Hematopoietic multipotent progenitor cell treated with erythropoietin and hydrocortisone succinate and interleukin-3 and kit ligand, for 15 days (in vitro differentiated cells): Measurements from ENCODE around the gene PBX1.

Source experiments
- DNase-seq: peaks from one replicate; pipeline ENCODE4 v3.0.0-alpha.2; 2015; ENCODE audit warnings: low spot score

Gene PBX1

DNA sequence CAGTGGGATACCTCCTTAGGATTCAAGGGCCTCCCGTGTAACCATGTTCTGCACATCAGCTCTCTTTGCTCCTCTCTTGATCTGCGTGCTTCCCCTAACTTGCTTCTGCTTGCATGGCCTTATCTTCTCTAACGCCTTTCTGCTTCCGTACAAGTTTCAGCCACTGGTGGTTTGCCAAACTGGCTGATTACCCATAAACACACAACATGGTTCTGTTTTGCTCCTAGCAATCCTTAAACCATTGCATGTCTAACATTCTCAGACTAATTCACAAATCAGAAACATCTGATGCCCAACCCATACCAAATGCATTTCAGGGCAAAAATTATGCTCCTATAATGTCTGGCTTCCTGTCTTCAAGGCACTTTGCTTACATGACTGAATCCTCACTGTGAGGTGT, 166.4 kb downstream of the PBX1 start:
- DNase-seq: no peak

DNA sequence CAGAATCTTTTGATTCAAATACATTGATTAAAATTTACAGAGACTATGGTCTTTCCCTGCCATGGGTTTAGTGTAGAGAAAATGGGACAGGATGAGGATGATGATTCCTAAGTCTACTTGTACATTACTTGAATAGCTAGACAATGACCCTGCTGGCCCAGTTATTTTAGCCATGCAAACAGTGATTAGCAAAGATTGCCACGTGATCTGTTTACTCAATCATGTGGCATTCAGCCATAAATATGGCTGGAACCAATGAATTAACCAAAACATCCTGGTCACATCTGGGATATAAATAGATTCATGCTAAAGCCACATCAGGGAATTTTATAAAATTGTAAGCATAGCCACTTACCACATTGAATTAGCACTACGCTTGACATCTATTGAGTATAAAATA, 167.3 kb downstream of the PBX1 start:
- no peak for DNase-seq

DNA sequence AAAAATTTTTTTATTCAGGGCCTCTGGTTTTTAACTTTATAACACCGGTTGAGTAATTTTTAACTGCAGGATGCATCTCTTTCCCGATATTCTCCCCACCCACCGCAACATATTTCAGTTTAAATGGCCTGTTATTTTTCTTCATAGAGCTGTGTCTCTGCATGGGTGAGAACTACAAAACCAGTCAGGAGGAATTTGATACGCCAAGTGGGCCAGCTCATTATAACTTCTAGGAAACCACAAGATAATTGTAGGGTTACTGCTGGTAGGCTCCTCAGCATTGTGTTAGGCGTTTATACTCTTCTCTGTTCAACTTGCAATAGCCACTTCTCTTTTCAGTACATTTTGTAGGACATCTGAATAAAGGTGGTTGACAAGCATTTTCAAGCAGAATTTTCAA, 169.7 kb downstream of the PBX1 start:
- no peak for DNase-seq

DNA sequence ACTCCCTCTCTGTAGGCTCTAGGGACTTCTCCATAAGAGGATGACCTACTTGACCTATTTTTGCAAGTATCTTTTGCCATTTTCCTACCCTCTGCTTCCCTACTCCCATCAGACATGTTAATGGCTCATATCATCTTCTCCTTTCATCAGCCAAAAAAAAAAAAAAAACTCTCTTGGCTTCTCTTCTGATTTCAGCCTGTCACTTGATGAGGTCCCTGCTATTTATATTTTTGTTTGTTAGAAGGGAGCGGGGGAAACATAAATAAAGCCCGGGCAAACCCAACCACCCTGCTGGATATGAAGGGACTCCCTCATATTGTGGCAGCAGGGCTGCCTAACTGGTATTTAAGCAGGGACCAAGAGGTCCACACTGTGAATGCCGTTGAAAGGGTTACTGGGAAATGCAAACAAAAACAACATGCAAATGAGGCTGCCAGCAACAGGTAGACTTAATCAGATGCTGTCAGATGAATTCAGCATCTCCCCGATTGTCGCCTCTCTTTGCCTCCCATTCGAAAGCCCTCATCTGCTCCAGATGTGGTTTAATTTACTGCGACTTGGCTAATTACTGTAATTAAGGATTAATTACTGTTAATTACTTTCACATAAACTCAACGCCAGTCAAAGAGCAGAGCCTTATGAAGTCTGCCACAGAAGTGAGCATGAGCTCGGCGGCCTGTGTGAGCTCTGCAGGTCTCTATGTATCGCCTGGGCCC, 172.3 kb downstream of the PBX1 start:
- no peak for DNase-seq

DNA sequence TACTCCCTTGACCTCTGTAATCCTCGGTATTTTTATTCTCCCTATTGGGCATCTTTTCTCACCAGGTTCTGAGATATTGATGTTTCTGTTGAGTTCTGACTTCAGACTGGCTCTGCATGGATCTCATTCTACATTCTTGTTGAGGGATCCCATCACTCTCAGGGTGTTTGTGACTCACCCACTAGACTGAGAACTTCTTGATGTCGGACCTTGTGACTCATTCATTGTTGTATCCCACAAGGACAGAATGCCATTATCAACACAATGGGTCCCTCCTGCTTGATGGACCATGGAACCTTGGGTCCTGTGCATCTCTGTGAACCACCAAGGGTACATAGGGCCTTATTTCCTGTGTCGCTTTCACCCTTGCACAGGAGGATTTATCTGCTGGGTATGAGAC, 174.1 kb downstream of the PBX1 start:
- DNase-seq: no peak

DNA sequence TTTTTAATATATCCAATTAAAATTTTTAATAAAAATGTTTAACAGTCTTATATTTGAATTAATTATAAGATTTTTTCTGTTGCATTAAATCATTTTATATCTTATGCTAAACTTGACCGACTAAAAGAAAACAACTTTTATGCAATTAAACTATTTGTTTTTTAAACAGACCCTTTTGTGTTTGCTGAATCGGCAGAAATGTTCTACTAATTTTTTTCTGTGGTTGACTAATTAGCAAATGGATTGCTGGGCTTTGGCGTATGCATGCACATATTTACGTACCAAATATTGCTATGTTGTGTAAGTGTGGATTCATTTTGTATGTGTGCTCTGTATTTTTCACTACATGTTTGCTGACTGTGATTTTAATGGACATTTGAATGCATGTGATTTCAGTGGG, 174.8 kb downstream of the PBX1 start:
- DNase-seq: no peak

DNA sequence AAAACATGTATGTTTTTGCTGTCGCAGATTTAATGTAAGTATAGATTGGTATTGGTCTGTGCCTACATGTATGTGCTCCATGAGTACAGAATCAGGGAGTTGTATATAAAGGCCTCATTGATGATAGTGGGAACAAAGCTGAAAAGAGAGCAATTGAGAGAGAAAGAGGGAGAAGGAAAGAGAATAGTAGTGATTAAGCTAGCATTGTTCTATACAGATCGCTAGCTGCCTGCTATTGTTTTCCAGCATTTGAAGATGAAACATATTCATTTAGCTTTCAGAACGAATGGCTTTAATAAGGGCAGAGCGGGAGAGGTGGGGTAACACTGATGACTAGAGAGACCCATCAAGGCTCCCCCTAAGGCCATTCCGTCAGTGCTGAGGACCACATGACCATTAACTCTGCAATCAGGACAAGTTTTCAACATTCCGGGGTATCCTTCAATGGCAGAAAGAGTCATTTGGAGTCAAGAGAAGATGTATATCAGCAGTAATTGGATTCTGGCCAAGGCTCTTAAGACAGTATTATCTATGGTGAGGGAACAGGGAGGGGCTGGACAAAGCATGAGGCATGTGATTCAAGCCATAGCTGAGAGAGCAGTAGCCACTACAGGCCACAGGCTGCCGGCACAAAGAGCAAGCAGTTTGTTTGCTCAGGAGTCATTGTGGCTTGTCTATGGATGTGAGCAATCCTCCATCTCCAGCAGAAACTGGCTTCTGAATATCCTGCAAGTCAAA, 176.5 kb downstream of the PBX1 start:
- DNase-seq: no peak

DNA sequence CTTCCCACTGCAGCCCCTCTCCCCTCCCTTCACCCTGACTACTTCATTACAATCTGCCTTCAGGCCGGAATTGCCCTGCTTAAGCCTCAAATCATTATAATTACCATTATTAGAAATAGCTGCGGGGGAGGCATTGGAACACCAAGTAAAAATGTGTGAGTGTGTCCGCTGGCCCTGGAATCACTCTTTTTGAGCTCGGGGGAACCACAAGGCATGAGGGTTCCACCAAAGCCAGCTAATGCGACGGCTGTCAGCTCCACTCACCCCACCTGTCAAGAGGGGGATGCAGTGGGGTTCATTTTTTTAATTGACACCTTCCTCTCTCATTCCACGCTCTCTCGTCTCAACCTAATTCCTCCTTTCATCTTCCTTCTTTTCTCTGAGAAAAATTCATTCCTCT, 177.2 kb downstream of the PBX1 start:
- DNase-seq: no peak

DNA sequence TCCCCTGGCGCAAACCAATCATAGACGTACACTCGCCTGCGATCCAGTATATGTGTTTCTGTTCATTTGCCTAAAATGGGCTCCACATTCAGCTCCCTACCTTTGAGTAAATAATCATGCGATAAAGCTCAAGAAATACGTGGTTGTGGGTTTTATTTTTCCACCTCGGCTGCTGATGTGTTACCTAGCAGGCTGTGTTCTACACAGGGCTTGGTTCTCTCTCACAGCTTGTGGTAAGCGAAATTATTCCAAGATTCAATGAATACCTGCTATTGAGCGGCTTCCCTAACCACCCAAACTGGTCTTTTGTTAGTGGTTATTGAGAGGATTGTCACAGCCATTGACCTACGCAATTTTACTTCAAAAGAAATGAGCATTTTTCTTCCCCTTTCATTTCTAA, 180.2 kb downstream of the PBX1 start:
- DNase-seq: no peak

DNA sequence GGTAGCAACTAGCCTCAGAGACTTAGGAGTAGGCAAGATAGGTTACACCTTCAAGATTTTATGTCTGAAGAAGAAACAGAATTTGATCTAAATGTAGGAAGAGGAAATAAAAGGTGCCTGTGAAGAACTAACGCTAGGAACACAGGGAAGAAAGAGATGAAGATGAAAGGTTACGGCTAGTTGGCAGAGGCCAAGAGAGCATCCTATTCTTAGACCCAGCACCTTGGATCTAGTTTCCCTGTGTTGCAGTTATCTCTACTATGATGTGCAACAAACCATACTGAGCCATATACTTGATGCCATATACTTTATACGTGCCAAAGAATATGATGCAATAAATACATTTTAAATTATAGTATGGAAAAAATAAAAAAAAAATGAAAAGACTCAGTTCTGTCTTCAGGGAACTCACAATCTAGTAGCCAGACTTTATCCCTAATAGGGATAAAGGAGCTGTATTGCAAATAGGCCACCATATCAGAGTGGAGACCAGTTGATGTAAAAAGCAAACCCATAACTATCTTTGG, 181.1 kb downstream of the PBX1 start:
- no peak for DNase-seq

DNA sequence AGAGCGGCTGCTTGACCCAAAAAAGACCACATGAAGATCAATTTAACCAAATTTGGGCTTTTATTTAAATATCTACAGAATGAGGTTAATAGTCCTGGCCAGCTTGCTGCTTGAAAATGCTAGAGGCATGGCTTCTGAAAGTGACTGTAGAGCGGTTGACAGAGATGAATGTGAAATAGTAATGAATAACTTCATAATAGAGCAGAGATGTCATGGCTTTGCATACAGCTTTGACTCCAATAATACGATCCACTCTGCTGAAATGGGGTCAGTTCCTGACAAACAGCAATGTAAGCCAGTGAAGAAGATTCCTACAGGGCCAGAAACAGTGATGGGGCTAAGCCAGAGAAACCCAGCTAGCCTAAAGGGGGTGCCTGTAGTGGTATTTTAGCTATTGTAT, 183.8 kb downstream of the PBX1 start:
- DNase-seq: no peak

DNA sequence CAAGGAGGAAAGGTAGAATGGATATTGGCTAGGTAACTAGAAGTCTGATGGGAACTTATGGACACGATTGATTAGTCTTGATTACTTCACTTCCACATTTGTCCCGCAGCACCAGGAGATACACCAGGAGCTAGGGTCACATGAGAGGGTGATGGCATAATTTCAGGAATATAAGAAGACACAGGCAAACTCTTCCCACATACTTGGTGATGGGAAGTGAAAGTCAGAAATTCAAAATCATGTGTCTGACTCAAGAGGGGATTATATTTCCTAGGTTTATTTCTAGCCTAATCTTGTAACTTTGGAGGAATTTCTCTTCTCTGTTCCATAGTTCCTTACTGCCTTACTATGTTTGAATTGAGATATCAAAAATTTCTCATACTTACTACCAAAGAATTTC, 185.0 kb downstream of the PBX1 start:
- no peak for DNase-seq

DNA sequence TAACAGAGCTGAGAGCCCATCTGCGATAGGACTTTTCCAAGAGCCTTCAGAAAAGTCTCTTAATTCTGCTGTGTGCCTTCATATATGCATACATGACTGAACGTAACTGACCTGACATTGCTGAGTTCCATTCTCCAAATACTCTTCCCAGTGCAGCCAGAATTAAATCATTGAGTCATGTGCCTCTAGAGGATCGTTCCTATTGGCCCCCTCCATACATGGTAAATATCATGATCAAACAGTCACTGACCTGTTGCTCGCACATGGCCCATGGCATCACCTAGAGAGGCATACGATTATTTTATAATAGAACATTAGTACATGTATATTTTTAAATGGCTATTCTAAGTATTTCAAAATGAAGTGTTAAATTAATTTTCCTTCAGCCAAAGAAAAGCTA, 186.8 kb downstream of the PBX1 start:
- DNase-seq: no peak

DNA sequence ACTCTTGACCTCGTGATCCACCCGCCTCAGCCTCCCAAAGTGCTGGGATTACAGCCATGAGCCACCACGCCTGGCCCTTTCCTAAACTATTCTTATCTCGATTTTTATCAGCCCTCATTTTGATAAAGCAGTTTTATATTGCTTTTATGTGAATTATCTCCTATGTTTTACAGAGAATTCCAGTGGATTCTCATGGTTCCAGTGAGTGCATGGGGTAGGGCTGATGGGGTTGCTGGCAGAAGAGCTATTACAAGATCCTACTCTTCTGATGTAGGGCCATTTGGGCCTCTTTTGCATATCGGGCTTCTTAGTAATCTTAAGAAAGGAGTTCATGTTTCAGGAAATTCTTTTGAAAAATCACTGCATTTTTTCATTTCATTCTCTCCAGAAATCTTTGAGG, 187.6 kb downstream of the PBX1 start:
- DNase-seq: no peak

DNA sequence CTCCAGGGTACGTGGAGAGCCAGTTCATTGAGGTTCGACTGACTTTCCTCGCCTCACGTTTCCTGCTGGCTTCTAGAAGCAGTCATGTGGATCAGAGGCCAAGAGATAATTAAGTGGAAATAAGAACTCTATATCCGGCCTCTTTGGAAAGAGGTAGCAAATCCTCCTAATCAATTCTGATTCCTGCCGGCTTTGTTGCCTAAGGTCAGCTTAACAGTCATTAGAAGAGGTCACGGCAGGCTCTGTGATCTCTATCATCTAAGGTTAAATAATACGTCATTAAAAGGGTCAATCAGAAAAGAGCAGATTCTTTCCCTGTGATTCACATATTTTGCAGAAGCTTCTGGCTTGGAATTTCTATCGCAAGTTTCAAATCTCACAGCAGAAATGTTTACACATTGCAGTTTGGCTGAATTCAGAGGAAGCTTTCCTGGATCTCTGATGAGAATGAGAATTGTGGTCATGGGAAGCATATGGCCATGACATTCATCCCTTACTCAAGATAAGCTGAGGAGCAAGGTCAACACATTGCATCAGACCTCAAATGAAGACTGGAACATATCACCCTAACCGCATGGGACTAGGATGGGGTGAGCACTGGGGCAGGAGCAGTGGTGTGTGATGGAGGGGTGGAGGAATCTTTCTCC, 189.4 kb downstream of the PBX1 start:
- no peak for DNase-seq

DNA sequence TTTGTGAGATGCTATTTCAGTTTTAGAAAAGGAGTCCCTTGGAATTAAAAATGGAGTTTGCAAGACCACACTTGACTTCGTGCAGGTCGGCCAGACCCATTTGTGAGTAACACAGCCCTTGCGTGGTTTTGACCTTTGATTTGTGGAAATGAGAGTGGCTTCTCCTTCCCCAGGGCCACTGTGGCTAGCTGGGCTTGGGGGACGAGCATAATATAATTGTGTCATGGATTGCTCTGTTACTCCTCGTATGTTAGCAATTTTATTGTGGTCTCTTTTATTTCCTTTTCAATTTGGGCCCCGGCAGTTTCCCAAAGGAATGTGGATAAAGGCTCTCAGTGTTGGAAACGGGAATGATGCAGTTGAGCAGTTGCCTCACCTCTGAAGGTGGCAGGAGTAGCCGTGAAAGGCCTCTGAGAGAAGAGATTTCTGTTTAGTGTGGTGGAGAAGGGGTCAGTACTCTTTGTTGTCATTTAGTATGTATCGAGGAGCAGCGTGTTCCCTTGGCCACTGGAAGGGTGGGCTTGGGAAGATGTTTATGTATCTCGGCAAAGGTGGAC, 194.6 kb downstream of the PBX1 start:
- no peak for DNase-seq

DNA sequence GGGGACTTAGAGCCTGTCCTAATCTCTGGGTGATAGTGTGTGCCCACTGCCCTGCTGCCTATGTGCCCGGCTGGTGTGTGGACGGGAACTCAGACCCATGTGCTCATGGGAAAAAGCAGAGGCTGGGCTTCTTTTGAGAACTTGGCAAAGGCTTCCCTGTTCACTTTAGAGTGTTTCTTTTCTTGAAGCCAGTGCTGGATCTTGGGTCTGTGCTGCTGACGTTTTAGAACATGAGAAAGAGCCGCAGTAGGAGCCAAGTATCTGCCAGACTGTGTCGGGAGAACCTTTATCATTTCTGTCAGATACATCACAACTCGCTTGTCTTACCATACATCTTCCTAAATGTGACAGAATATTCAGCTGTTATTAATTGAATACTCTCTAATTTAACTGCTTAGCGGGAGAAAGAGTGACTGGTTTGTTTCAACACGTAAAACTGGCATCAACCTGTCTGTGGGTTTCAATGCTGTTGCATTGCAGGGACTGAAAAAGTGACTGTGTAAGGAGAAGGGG, 195.2 kb downstream of the PBX1 start:
- DNase-seq: no peak

DNA sequence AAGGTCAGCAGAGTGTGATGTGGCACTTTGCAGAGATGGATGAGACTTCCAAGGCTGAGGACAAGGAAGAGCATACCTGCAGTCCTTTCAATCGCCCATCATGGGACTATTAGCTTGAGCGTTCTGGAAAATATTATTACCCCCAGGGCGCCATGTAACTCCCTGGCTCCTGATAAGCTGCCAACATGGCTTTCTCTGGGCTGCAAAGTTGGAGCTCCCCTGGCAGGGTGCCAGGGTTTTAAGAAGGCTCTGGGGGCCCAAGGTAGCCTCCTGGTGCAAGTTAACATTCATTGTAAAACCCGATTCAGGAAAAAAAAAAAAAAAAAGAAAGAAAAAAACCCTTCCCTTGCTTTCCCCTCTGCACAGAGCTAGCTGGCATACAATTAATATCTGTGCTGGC, 196.7 kb downstream of the PBX1 start:
- DNase-seq: no peak

DNA sequence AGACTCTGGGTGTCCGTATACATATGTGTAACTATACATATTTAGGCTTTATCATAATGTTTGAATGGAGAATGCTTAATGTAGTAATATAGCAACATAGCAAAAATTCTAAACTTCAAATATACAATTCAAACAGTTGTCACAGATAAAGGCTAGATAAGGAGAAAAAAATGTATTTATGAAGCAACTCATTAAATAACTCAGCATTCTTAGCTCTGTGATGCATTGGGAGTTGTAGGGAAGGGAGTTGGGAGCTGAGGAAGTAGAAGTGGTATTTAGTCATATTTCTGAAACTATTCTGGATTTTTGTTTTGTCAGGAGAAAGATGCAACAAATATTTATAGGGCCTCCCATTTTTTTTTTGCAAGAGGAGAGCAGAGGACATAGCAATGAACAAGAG, 197.8 kb downstream of the PBX1 start:
- no peak for DNase-seq

DNA sequence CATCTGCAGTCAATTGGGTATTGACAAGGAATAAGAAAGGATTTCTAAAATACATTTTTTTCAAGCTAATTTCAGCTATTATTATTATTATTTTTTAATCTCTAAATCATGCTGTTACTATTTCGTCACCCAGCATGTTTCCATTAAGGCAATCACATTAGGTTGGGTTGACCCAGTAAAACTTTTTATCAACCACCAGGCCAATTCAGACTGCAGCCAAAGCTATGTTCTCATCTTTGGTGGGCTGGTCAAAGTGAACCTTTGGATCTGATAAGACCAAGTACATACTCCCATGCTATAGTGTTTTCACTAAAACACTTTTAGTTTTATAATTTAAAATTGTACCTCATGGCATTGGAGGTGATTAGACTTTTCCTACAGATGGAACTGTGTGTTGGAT, 198.6 kb downstream of the PBX1 start:
- no peak for DNase-seq

DNA sequence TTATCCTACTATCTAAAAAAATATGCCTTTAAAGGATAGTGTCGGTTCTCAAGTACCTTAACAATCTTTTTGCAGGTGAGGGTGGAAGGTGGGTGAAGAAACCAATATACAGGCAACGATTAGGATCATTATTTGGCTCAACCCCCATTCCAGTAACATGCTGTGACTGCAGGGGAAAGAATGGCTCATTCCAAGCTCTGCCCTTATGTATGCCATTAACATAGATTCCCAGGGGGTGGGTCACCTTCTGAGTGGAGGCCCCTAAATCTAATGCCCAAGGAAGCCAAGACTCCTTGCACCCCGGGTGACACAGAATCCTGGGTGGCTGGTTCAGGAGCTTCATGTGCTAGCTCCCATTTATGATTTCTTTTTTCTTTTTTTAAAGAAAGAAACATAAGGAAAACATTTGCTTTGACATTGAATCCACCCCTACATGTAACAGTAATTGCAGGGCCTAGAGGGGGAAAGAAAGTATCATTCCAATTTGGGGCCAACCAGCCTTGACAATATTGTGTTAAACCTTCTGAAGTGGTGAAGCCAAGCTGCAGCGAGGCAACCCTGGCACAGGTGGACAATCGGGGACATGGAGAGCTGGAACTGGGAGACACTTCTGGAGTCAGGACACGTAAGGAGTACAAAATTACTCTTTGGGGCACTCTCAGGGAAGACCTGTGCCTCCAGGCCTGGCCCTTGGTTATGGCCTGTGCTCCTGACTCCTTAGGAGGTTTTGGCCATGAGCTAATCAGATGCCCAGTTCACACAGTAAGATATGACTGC, 200.3 kb downstream of the PBX1 start:
- DNase-seq: no peak

DNA sequence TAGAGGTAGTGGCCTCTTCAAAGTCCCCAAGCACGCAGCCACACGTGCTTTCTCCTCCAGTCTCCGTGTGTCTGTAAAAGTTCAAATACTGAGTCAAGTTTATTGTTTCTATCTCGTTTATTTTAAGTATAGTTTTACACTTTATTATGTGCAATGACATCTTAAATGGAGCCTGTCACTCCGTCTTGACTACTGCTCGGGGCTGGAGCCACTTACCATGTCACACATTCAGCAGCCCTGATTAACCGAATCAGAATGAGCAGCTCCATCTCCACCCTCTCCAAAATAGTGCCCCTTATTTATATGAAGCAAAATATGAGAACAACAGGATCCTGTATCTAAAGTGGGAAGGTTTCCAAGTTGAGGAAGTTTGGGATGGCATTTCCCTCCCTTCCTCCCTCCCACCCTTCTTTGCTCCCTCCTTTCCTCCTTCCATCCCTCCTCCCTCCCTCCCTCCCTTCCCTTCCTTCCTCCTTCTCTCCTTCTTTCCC, 201.0 kb downstream of the PBX1 start:
- no peak for DNase-seq
